Suprapubic skin (tissue), 4 donors: Measurements from ENCODE around the gene PPM1H. TPM values are rescaled to one million over a fixed set of nuclear protein-coding genes. Genes with fewer than 3 reads are reported as not detected.

Experiments used
- DNase-seq, 2 donors: peaks; one replicate each; pipeline ENCODE4 v3.0.0-alpha.2; 2019; ENCODE audit warnings: low spot score in 2 of 2
- H3K27ac ChIP-seq: fragments of 200-600 bp; sonication (generic); one replicate; pipeline ENCODE4 v1.5.1; 2019
- H3K27me3 ChIP-seq: fragments of 200-600 bp; sonication (generic); one replicate; pipeline ENCODE4 v1.5.1; 2019
- H3K36me3 ChIP-seq: fragments of 200-600 bp; sonication (generic); one replicate; pipeline ENCODE4 v1.5.1; 2019
- H3K4me1 ChIP-seq: fragments of 200-600 bp; sonication (generic); one replicate; pipeline ENCODE4 v1.5.1; 2019
- H3K4me3 ChIP-seq: fragments of 200-600 bp; sonication (generic); one replicate; pipeline ENCODE4 v1.5.1; 2019; ENCODE audit warnings: mild to moderate bottlenecking
- H3K9me3 ChIP-seq: fragments of 200-600 bp; sonication (generic); one replicate; pipeline ENCODE4 v1.5.1; 2019
- CTCF ChIP-seq, 2 donors: fragments of 200-600 bp in 1 of 2; fragments of 450-650 bp in 1 of 2; sonication (generic) in 1 of 2; IDR thresholded peaks; one replicate each; pipeline ENCODE4 v1.5.1; 2016 to 2019; ENCODE audit warnings: antibody characterized with exemption in 2 of 2, mild to moderate bottlenecking in 1 of 2, moderate library complexity in 1 of 2
- EP300 ChIP-seq: sonication (generic); formaldehyde crosslinking; IDR thresholded peaks from one replicate; pipeline ENCODE4 v1.6.1; 2017; ENCODE audit warnings: antibody characterized with exemption
- POLR2A ChIP-seq, 2 donors: fragments of 450-650 bp; IDR thresholded peaks; one replicate each; pipeline ENCODE4 v1.6.1; 2017; ENCODE audit warnings: antibody characterized with exemption in 2 of 2, mild to moderate bottlenecking in 2 of 2, moderate library complexity in 2 of 2
- POLR2AphosphoS5 ChIP-seq, 3 donors: sonication (generic); formaldehyde crosslinking; IDR thresholded peaks; one replicate each; pipeline ENCODE4 v1.6.1; 2017; ENCODE audit warnings: antibody characterized with exemption in 3 of 3
- WGBS: methylation state at CpG from one replicate; pipeline ENCODE4 v1.1.5; 2018; 5-methylcytosine and 5-hydroxymethylcytosine counted together
- total RNA-seq, 4 donors: library from RNA; depleted of rRNA; stranded (reverse); fragments of >200 nt; gene quantifications; one replicate each; pipeline ENCODE4 v1.1.0, GENCODE V29; 2016

The PPM1H gene
- total RNA-seq, 4 donors from 2014 or later: 2.3 to 8.1 (median 4.9) TPM

- Histone ChIP-seq H3K36me3 (no peaks in the 10 kb centered on the region), H3K27me3 (no peaks in the 10 kb centered on the region), H3K4me3 (no peak overlapping the region), H3K9me3 (no peaks in the 10 kb centered on the region), H3K4me1 (peaks cover 11% of the 10 kb centered on the region), H3K27ac (no peak overlapping the region)
- WGBS: 84% methylated on average over 3 of the region's 3 CpGs
- DNase-seq: no peak
- no peak for TF ChIP-seq POLR2A (IDR thresholded peaks at IDR 0.05)
- no peak for TF ChIP-seq EP300
- no peak for TF ChIP-seq POLR2AphosphoS5 (IDR thresholded peaks at IDR 0.05)
- no peak for TF ChIP-seq CTCF (IDR thresholded peaks at IDR 0.05)
Measured at GRCh38 chr12:62769076-62769619, 165.8 kb downstream of the PPM1H start.

- Histone ChIP-seq H3K27me3 (no peaks in the 10 kb centered on the region), H3K4me1 (peaks cover 11% of the 10 kb centered on the region), H3K27ac (no peak overlapping the region), H3K36me3 (no peaks in the 10 kb centered on the region), H3K9me3 (no peaks in the 10 kb centered on the region), H3K4me3 (no peak overlapping the region)
- TF ChIP-seq CTCF (IDR thresholded peaks at IDR 0.05) (no peak), POLR2A (IDR thresholded peaks at IDR 0.05) (no peak), EP300 (no peak)
- no peak for DNase-seq
- WGBS: 90% methylated on average over 4 of the region's 4 CpGs
Measured at GRCh38 chr12:62767946-62768345, 167.0 kb downstream of the PPM1H start.

GRCh38 chr12:62767496-62767895 is 167.5 kb downstream of the PPM1H start:
- H3K27me3 ChIP-seq: no peaks in the 10 kb centered on the region
- no peaks in the 10 kb centered on the region for H3K9me3 ChIP-seq
- WGBS: 63% methylated on average over 5 of the region's 5 CpGs
- peaks cover 11% of the 10 kb centered on the region for H3K4me1 ChIP-seq
- no peak for DNase-seq
- H3K36me3 ChIP-seq: no peaks in the 10 kb centered on the region
- H3K27ac ChIP-seq: no peak overlapping the region
- H3K4me3 ChIP-seq: no peak overlapping the region
- no peak for TF ChIP-seq CTCF (IDR thresholded peaks at IDR 0.05)
- no peak for TF ChIP-seq POLR2AphosphoS5 (IDR thresholded peaks at IDR 0.05)
- no peak for TF ChIP-seq POLR2A (IDR thresholded peaks at IDR 0.05)
- no peak for TF ChIP-seq EP300

- no peaks in the 10 kb centered on the region for H3K27me3 ChIP-seq
- no peaks in the 10 kb centered on the region for H3K9me3 ChIP-seq
- no peaks in the 10 kb centered on the region for H3K36me3 ChIP-seq
- H3K4me3 ChIP-seq: no peak overlapping the region
- WGBS: 100% methylated on average over 1 of the region's 1 CpG
- peaks cover 11% of the 10 kb centered on the region for H3K4me1 ChIP-seq
- TF ChIP-seq POLR2A (IDR thresholded peaks at IDR 0.05): no peak
- no peak for TF ChIP-seq POLR2AphosphoS5 (IDR thresholded peaks at IDR 0.05)
- H3K27ac ChIP-seq: no peak overlapping the region
- no peak for DNase-seq
Measured at GRCh38 chr12:62766496-62766895, 168.5 kb downstream of the PPM1H start.

- H3K9me3 ChIP-seq: no peaks in the 10 kb centered on the region
- no peak for DNase-seq
- WGBS: 64% methylated on average over 9 of the region's 9 CpGs
- no peaks in the 10 kb centered on the region for H3K36me3 ChIP-seq
- no peak overlapping the region for H3K4me3 ChIP-seq
- H3K27me3 ChIP-seq: no peaks in the 10 kb centered on the region
- TF ChIP-seq EP300 (no peak), CTCF (IDR thresholded peaks at IDR 0.05) (no peak), POLR2A (IDR thresholded peaks at IDR 0.05) (no peak), POLR2AphosphoS5 (IDR thresholded peaks at IDR 0.05) (no peak)
- H3K27ac ChIP-seq: no peak overlapping the region
- no peaks in the 10 kb centered on the region for H3K4me1 ChIP-seq
Measured at GRCh38 chr12:62763861-62764645, 170.9 kb downstream of the PPM1H start.
